Fibroblast of skin of back (primary cell): ENCODE results near the gene CCDC150.
"Not testable (repeated sequence)": the region's sequence is repeated elsewhere in the genome, so short reads cannot be mapped to it uniquely, and the experiment has no call there.

ENCODE experiments used
- DNase-seq: peaks from one replicate; pipeline ENCODE4 v3.0.0-alpha.2; 2013

Gene CCDC150

DNA sequence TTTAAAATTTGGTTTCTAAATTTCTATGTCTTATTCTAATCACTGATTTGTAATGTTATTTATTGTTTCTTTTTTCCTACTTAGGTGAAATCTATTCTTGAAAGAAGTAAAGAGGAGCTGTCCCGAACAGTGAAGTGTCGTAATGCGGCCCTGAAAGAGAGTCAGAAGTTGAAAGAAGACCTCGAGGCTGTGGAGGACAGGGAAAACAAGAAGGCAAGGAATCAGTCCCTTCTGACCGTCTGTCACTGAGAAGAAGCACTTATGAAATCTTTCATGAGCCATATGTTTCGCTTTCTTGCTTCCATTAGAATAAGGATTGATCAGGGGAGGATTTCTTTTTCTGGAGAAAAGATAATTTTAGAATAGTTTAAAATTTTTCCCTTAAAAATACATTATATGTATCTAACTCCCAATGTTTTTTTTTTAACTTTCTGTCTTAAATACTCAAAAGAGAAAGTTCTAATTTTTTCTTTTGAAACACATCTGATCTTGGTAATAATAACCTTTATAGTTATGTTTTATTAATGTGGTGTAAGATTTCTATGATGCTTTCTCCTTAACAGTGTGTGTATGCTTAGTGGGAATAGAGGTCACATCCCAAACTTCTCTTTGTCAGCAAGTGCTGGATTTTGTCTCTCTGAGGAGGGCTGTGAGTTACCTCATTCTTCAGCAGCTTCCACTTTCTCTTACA is 79.0 kb downstream of the CCDC150 start:
- DNase-seq = no peak

DNA sequence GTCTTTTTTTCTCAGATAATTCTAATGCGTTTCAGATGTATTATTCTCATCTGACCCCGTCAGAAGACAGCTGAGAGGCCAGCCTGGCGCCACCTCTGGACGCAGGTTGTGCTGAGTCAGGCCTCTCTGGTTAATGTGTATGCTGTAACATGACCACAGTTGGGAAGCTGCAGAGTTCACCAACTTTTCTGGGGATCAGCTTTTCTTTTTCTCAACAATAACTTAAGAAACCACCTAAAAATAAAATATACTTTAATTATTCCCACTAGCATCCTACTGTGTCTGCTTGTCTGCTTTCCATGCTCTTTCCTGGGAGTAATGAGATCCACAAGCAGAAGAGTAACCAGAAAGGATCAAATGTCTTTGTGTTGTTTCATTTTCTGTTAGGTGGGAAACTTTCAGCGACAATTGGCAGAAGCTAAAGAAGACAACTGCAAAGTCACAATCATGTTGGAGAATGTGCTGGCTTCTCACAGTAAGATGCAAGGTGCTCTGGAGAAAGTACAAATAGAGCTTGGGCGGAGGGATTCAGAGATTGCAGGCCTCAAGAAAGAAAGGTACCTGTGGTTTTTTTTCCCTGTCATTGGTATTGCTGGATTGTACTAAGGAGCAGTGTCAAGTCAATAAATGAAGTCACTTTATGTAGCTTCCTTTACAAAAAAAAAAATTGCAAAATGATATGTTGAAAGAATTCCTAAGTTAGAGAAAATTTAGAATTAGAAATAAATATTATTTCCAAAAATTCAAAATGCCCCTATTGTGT is 79.8 kb downstream of the CCDC150 start:
- peak; percentile 34 for DNase-seq

DNA sequence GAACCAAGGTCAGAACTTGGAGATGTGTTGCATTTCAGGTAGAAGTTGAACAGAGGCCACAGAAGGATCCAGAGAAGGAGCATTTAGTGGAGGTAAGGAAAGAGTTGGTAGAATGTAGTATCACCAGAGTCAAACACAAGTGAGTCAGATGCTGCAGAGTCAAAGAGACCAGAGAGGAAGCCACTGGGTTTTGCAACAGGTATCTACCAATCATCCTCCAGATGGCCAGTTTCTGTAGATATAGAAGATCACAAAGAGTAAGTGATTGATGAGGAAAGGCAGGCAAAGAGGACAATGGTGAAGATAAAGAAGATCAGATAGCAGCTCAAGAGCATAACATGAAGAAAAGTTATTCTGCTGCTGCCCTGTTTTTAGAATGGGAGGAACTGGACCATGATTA is 84.1 kb downstream of the CCDC150 start:
- no peak for DNase-seq

DNA sequence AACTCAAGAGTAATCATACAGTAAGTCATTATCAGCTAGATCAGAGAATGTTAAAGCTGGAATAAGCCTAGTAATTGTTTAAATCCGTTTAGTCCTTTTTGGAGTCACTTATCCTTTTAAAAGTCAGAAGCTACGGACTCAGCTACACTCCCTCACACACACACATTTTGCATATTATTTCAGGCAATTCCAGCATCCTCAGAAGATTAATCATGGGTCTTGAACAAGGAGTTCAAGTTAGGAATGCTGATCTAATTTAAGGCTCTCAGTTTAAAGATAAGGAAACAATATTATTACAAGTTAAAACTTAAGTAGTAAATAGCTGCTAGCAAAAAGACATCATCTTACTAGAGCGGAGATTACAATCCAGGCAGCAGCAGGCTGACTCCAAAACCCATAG is 85.7 kb downstream of the CCDC150 start:
- peak; percentile 15 for DNase-seq

DNA sequence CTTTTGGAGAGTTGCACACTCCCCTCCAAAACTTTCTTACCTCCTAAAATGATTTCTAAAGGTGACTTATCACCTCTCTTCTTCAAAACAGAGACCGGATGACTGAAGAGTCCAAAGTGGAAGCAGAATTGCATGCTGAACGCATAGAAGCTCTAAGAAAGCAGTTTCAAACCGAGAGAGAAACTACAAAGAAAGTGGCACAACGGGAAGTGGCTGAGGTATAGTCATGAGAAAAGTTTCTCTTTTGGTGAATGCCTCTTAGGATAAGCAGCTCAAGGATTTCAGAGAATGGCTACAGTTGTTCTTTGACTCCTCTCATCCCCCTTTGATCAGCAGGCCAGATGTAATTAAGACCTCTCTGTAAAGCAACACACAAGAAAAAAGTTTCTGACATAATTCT is 86.4 kb downstream of the CCDC150 start:
- no peak for DNase-seq

DNA sequence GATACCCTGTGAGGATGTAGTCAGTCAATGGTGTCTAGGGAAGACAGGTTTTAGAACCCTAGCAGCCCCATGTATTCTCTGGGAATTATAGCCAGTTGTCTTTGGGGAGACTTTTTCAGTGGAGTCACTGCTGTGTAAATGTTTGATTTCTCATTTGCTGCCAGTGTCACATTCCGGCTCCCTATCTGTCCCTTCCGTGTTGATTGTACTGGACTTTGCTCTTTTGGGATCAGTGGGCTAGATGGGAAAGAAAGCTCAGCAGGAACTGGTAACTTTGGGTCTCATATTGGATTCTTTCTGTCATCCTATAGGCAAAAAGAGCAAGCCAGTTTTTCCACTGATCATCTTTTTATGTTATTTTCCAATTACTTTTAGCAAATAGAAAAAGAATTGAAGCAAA is 89.9 kb downstream of the CCDC150 start:
- no peak for DNase-seq

DNA sequence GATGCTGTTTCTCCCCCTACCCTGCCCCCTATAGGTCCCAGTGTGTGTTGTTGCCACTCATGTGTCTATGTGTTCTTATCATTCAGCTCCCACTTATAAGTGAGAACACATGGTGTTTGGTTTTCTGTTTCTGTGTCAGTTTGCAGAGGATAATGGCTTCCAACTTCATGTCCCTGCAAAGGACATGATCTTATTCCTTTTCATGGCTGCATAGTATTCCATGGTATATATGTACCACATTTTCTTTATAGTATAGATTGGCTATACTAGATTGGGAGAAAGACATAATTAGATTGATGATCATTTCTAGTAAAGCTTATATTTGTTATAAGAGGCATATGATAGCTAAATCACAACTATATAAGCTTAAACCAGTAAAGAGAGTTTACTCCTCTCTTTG is 97.1 kb downstream of the CCDC150 start:
- DNase-seq = not testable (repeated sequence)

DNA sequence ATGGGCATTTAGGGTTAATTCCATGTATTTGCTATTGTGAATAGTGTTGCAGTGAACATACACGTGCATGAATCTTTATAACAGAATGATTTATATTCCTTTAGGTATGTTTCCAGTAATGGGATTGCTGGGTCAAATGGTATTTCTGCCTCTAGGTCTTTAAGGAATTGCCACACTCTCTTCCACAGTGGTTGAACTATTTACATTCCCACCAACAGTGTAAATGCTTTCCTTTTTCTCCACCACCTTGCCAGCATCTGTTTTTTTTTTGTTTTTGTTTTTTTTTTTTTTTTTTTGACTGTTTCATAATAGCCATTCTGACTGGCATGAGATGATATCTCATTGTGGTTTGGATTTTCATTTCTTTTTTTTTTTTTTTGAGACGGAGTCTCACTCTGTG is 97.5 kb downstream of the CCDC150 start:
- DNase-seq = no peak

DNA sequence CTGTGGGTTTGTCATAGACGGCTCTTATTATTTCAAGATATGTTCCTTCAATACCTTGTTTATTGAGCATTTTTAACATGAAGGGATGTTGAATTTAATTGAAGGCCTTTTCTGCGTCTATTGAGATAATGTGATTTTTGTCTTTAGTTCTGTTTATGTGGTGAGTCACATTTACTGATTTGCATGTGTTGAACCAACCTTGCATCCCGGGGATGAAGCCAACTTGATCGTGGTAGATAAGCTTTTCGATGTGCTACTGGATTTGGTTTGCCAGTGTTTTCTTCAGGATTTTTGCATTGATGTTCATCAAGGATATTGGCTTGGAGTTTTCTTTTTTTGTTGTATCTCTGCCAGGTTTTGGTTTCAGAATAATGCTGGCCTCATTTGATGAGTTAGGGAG is 99.5 kb downstream of the CCDC150 start:
- DNase-seq = no peak

DNA sequence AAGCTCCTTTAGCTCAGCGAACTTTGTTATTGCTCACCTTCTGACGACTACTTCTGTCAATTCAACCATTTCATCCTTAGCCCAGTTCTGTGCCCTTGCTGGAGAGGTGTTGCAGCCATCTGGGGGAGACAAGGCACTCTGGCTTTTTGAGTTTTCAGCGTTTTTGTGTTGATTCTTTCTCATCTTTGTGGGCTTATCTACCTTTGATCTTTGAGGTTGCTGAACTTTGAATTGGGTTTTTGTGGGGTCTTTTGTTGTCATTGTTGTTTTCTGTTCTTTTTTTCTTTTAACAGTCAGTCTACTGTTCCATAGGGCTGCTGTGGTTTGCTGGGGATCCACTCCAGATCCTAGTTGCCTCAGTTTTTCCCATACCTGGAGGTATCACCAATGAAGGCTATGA is 102.7 kb downstream of the CCDC150 start:
- no peak for DNase-seq

DNA sequence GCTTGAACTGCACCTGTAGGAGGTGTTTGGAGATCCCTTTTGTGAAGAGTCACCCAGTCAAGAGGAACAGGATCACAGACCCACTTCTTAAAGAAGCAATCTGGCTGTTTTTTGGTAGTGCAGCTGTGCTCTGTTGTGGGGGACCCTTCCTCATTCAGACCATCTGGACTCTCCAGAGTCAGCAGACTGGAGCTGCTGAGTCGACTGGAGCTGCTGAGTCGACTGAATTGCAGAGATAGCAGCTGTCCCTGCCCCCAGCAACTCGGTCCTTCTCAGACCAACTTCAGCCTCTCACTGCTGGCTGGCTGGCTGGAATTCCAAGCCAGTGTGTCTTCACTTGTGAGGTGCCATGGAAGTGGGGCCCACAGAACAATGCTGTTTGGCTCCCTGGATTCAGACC is 103.2 kb downstream of the CCDC150 start:
- DNase-seq = no peak

DNA sequence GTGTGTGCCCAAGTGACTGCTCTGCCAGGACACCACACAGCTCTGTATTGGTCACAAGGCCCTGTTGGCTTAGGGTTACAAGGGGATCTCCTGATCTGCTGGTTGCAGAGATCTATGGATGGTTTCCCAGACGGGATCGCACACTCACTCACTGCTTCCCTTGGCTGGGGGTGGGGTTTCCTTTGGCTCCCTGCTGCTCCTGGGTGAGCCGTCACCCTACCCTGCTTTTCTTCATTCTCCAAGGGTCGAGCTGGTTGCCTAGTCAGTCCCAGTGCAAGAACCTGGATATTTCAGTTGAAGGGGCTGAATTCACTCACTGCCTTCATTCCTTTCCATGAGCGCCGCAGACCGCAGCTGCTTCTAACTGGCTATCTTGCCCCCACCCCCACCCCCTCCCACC is 103.7 kb downstream of the CCDC150 start:
- no peak for DNase-seq

DNA sequence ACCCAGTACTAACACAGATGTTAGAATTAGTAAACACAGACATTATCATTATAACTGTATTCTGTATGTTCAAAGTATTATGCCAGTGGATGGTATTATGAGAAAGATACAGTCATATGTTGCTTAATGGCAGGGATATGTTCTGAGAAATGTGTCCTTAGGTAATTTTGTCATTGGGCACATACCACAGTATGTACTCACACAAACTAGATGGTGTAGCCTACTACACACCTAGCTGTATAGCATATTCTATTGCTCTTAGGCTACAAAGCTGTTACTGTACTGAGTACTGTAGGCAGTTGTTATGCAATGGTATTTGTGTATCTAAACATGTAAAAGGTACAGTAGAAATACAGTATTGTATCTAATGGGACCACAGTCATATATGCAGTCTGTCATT is 106.2 kb downstream of the CCDC150 start:
- no peak for DNase-seq

DNA sequence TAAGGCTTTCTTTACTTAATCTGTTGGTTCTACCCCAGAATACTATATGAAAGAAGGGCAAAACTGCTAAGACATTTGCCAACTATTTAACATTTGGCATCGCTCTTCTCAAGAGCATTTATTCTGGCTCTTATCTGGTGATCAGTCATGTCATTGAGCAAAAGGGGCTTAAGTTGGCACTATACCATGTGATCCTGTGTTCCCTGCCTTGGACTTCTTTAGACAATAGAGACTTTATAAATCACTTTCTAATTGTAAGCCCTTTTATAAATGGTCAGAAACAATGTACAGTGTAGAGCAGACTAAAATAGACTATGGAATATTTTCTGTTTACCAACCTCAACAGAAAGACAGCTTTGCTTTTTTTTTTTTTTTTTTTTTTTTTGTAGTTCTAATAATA is 107.9 kb downstream of the CCDC150 start:
- DNase-seq = no peak

DNA sequence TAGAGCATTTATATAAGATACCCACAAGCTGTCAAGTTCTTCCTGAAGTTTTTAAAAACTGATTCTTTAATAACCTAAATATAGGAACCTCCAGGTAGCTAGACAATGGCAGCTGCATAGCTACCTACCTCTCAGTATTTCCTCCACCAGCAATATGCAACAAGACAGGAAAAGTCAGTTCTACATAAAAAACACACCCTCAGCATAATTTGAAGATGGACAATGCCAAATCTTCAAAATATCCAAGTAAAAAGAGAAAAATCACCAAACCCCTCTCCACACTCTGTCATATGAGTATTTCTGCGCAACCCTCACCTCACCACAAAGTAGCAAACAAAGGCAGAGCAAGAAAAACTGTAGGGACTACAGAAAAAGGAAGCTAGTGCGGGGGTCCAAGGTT is 108.6 kb downstream of the CCDC150 start:
- no peak for DNase-seq

DNA sequence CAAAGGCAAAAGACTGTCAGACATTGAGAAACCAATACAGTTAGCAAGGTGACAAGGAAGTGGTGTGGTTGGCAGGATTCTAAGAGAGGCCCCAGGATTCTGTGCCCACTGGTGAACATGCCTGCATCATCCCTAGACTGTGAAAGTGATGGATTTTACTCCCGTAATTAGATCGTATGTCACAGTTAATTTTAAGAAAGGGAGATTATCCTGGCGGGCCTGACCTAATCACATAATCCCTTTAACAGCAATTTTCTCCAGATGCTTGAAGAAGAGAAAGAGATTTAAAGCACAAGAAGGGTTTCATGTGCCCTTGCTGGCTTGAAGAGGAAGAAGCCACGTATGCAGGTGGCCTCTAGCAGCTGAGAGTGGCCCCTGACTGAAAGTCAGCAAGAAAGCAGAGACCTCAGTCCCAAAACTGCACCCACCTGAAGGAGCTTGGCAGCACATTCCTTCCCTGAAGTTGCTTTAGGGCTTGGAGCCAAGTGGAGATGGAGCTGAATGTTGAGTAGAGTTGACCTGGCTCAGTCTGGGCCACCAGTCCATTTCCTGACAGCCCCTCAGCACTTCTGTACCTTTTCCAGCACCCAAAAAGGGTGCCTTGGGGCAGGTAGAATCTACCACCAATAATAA is 110.9 kb downstream of the CCDC150 start:
- DNase-seq = no peak

DNA sequence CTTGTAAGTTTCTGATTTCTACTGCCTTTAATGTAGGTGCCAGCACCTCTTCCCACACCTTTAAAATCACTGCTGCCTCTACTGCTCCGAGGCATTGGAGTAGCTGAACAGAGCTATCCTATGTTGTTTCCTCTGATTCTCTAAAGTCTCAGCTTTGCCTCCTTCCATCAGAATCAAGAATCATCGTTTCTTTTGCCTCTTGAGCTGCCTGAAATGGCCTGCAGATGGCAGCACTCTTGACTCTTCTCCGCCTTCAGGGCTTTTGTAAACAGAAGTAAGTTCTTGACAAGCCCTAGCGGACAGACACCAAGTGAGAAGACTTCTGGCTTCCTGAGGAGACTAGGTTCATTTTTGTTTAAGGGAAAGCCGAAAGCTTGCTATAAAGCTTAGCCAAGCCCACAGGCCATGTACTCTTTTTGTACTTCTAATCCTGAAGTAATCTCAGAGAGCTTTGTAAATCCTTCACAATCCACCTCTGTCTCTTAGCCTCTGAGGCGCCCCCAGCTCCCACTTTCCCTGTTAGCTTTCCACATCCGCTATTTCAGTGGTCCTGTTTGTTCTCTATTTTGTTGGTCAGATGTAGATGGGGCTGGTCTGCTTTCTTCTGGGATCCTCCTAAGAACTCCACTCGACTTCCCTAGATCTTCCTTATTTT is 111.6 kb downstream of the CCDC150 start:
- peak; percentile 65 for DNase-seq

DNA sequence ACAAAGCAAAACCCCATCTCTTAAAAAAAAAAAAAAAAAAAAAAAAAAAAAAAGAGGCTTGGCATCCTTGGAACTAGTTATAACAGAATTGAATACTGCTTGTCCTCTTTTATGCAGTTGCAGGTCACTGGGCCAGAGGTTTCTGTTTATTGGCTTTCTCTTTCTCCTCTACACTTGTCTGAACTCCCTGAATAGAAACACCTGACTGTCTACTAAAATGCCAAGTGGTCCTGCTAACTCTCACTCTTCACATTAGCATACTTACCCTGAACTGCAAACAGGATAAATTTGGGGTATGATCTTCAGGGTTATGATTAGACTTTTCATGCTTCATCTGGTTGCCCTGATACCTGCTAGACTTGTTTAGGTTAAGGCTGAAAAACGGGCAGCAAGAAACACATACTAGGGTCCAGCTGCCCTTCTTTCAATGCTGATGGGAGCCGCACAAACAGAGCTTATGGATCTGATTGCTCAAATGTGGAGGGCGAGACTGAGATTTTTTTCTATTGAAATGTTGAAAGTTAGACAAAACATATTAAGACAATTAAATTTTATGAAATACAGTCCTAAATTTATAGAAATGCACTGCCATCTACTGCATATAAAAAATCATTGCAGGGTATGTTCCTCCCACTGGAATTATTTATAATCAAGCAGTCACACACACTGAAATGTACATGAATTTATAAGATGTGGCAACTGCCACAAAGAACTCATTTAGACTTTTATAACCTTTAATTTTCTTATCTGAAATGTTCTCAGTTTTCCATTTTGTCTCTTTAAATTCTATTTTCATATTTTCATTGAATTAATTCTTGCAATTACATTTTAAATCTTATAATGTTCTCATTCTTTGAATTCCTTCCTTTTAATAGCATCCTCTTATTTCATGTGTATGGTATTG is 119.2 kb downstream of the CCDC150 start:
- peak; percentile 38 for DNase-seq

DNA sequence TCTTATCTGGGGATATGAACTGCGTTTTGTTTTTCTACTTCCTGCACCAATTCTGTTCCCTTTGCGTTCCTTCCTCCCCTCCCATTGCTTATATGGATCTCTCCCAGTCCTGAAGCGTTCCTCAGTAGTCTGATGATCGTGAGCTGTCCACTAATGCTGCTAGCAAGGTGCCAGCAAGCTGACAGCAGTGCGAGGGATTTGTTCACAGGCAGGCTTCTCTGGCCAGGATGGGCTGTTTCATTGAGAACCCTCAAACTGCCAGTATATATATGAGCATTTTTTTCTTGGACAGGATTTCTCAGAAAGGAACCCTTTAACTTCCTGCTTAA is 119.8 kb downstream of the CCDC150 start:
- DNase-seq = peak; percentile 9

DNA sequence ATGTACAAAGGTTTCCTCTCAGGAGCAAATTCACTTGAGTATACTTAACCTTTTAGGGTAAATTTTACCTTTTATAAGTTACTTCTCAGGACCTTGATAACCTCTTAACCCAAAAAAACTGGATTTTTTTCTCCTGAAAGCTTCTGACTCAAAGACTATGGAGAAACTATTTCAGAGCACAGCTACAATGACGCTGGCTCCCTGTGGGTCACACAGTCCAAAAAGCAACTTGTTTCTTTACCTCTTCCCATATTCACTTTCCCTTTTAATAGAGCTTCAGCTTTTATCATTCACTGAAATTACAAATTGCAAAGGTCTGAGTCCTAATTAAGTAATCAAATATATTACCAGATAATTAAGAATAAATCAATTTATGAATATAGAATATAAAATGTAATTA is 127.6 kb downstream of the CCDC150 start:
- DNase-seq = no peak
